NCI-H1092 treated with DMSO at 0.1 percent for 48 hours (cell line): ENCODE data around the gene ZBTB47.

ENCODE experiments used
- DNase-seq: peaks from one replicate; lab custom pipeline; 2025; lab: John Stamatoyannopoulos, UW

Gene ZBTB47

DNA sequence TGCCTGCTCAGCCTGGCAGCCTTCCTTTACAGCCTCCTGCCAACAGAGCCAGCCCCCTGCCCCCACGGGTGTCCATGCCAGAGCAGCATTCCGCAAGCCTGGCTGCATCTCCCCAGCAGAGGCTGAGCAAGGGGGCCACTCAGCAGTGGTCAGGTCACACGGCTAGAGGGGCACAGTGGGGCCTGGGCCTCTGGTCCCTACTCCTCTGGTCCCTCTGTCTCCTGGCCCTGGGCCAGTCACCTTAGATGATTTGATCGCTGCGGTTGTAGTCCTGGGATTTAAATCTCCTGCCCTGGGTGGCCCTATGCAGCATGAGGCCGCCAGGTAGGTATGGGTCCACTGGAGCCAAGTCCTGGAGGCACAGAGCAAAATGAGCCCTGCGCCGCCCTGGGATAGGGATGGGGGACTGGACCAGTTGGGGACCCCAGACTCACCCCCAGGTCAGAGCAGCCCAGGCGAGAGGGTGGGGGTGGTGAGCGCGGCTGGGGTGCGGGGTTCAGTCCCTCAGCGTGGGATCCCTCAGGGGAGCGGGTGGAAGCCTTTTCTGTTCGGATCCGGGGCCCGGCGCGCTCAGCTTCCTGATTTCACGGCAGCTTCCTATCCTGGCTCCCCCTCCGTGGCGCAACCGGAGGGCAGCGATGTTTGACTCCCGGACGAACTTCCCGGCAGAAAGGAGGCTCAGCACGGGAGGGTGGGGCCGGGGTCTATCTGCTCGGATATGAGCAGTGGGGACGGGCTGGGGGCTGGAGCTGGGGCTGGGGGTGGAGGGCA, at the start of gene ZBTB47:
Gene ZBTB47 (plus strand): TSS at position 138 of the 771 bp plus-strand sequence. CDS start 4,659 bp downstream, outside the sequence.
- DNase-seq: no peak

- no peak for DNase-seq
Measured at GRCh38 chr3:42605546-42606173, 47.8 kb upstream of the ZBTB47 start.

DNA sequence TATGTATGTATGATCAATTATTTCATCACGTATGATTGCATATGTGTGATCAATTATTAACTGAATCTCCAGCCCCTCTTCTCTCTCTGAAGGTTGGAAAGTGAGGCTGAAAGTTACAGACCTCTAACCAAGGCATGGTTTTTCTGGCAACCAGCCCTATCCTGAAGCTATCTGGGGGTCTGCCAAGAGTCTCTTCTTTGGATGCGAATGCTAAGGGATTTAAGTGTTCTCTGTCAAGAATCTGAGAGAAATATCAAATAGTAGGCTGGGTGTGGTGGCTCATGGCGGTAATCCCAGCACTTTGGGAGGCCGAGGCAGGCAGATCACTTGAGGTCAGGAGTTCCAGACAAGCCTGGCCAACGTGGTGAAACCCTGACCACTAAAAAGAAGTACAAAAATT, 44.9 kb upstream of the ZBTB47 start:
- DNase-seq: no peak

DNA sequence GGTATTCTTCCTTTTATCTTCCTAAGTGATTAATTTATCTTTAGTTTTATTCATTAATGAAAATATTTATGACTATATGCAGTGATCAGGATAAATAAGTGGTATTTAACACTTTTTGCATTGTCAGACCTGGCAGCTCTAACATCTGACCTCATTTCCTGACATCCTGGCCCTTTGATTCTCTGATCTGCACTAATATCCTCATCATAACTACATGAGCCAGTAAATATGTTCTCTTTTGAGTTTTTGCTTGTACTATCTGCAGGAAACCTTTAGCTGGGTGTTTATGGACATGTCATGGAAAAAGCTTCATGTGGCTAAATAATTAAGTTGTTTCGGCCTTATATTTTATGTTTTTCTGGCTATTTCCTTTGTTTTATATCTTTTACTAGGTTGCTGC, 42.5 kb upstream of the ZBTB47 start:
- DNase-seq: no peak

DNA sequence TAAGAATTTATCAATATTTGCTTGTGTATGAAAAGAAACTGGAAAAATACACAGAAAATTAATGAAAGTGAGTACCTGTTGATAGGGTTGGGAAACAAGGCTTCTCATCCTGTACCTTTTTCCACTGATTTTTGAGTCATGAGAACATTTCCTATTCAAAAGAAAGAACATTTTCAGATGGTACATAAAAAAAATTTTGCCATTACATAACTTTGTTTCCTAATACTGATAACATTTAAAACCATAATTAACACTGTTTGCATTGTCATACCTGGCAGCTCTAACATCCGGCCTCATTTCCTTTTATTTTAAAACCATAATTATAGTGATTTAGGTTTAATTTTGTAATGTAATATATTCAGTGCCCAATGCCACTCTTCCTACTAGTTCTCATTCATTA, 41.3 kb upstream of the ZBTB47 start:
- no peak for DNase-seq

DNA sequence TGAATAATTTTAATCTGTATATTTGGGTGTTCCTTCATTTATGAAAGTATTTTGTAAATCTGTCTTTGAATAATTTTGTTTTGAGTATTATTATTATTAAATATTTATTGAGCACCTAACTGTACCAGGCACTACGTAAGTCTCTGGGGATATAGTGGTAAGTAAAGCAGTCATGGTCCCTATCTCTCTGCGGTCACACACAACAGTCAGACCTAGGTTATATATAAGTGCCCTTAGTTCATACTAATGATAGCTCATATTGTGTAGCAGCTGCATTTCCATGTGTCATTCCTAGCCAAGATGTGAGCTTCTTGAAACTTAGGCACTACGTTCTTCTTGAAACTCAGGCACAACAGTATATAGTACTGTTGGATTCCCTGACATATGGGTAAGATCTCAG, 40.6 kb upstream of the ZBTB47 start:
- no peak for DNase-seq

GRCh38 chr3:42613462-42613861, 40.0 kb upstream of the ZBTB47 start:
- DNase-seq: no peak

DNA sequence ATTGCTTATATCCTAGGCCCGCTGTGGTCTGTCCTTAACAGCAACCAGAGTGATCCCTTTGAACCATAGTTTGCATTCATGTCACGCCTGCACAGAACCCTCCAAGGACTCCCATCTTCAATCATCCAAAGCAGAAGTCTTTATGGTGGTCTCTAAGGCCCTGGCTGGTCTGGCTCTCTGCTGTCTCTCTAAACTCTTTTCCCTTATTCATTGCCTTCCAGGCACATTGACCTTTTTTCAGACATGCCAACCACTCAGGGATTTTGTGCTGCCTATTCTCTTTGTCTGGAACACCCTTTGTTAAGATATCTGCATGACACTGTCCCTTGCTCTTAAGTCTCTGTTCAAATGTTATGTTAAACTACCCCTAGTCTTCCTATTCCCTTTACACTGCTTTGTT, 21.9 kb upstream of the ZBTB47 start:
- DNase-seq: no peak

- DNase-seq: no peak
Measured at GRCh38 chr3:42632146-42632545, 21.4 kb upstream of the ZBTB47 start.

DNA sequence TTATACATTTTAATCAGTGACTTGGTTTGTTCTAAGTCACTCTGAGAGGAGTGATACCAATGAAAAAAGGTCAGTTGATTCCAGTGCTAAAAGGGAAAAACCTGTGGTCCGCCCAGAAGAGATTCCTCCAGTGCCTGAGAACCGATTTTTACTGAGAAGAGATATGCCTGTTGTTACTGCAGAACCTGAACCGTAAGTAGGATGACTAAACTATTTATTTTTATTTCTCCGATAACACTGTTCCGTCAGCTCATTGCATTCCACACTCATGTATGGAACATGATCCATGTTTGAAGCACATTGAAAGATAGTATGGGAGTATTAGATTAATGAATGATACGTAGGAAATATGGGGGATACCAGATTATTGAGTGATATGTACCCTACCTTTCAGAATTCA, 20.0 kb upstream of the ZBTB47 start:
- no peak for DNase-seq

GRCh38 chr3:42635111-42635510, 18.4 kb upstream of the ZBTB47 start:
- DNase-seq: no peak

- no peak for DNase-seq
Measured at GRCh38 chr3:42637001-42637400, 16.5 kb upstream of the ZBTB47 start.

DNA sequence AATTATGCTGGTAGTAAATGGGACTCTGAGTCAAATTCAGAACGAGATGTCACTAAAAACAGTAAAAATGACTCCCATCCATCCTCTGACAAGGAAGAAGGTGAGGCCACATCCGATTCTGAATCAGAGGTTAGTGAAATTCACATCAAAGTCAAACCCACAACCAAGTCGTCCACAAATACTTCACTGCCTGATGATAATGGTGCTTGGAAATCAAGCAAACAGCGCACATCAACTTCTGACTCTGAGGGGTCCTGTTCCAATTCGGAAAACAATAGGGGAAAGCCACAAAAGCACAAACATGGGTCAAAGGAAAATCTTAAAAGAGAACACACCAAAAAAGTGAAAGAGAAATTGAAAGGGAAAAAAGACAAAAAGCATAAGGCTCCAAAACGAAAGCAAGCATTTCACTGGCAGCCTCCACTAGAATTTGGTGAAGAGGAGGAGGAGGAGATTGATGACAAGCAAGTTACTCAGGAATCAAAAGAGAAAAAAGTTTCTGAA, 15.1 kb upstream of the ZBTB47 start:
- no peak for DNase-seq

DNA sequence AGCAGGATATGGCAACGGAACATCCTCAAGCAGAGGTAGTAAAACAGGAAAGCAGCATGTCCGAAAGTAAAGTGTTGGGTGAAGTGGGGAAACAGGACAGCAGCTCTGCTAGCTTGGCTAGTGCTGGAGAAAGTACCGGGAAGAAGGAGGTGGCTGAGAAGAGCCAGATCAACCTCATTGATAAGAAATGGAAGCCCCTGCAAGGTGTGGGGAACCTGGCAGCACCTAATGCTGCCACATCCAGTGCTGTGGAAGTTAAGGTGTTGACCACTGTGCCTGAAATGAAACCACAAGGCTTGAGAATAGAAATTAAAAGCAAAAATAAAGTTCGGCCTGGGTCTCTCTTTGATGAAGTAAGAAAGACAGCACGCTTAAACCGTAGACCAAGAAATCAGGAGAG, 14.3 kb upstream of the ZBTB47 start:
- no peak for DNase-seq

GRCh38 chr3:42640129-42640528, 13.4 kb upstream of the ZBTB47 start:
- DNase-seq: no peak

GRCh38 chr3:42640771-42641370, 12.6 kb upstream of the ZBTB47 start:
- DNase-seq: no peak

DNA sequence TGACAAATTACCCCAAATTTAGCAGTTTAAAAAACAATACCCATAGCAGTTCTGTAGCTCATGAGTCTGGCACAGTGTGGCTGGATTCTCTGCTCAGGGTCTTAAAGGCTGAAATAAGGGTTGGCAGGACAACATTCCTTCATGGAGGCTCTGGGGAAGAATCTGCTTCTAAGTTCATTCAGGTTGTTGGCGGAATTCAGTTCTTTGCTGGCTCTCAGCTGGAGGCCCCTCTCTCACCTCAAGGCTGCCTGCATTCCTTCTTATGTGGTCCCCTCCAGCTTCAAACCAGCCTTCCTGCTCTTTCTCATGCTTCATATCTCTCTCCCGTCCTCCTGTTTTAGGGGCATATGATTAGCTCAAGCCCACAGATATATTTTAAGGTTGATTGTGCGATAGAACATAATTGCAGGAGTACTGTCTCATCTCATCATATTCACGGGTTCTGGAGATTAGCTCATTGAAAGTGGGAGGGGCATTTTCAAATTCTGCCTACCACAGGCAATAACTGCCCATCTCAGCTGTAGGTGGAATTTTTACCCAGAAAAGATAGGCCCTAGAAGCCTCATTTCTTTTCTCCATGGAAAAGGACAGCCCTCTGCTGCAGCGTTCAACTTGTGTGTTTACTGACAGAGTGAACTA, 5.6 kb upstream of the ZBTB47 start:
- no peak for DNase-seq

- no peak for DNase-seq
Measured at GRCh38 chr3:42649006-42649405, 4.5 kb upstream of the ZBTB47 start.

GRCh38 chr3:42649783-42650182, 3.7 kb upstream of the ZBTB47 start:
- no peak for DNase-seq

GRCh38 chr3:42651248-42652091, 2.0 kb upstream of the ZBTB47 start:
- no peak for DNase-seq

GRCh38 chr3:42652251-42652610, 1.3 kb upstream of the ZBTB47 start:
- DNase-seq: no peak
